Measurements from ENCODE around the gene SPATA31D3. TPM values are rescaled to one million over a fixed set of nuclear protein-coding genes. Genes with fewer than 3 reads are reported as not detected.
"Not testable (repeated sequence)": the region's sequence is repeated elsewhere in the genome, so short reads cannot be mapped to it uniquely, and the experiment has no call there.

The SPATA31D3 gene
- total RNA-seq, 2 experiments from 2014 or later: not detected

- ChIA-PET CTCF (no interaction called here), POLR2A (no interaction called here)
- no peak overlapping the region for H3K4me3 Mint-ChIP-seq
- H3K9me3 Mint-ChIP-seq (ENCODE audit: insufficient read depth): peaks cover 6% of the 10 kb centered on the region
- H3K27me3 Mint-ChIP-seq (ENCODE audit: low read depth): no peaks in the 10 kb centered on the region
- no peak for ATAC-seq
- H3K4me1 Mint-ChIP-seq (ENCODE audit: low read depth): no peaks in the 10 kb centered on the region
- no peaks in the 10 kb centered on the region for H3K36me3 Mint-ChIP-seq (ENCODE audit: low read depth)
- H3K27ac Mint-ChIP-seq: no peak overlapping the region
- no peak for DNase-seq
These were observed 41.6 kb downstream of the SPATA31D3 start for GRCh38 chr9:81984928-81985327.

DNA sequence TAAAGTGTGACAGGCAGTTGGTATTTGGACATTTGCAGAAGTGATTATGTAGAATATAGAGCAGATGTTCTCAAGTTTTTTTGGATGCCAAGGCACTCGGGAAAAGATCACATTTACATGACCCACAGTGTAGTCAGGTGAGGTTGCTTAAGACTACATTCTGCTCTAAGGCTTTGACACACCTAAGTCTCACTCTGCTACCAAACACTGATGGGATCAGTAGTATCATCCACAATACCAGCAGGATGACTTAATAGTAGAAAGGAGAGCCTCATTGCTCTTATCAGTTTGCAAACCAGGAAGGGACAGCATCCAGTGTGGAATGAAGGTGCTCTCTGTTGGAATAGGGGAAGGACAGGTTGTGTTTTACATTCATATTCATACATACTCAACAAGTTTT is 42.8 kb downstream of the SPATA31D3 start:
- peaks cover 6% of the 10 kb centered on the region for H3K9me3 Mint-ChIP-seq (ENCODE audit: insufficient read depth)
- DNase-seq (no peak), ATAC-seq (no peak)
- ChIA-PET CTCF (no interaction called here), POLR2A (no interaction called here)
- H3K27ac Mint-ChIP-seq: no peak overlapping the region
- no peaks in the 10 kb centered on the region for H3K4me1 Mint-ChIP-seq (ENCODE audit: low read depth)
- H3K27me3 Mint-ChIP-seq (ENCODE audit: low read depth): no peaks in the 10 kb centered on the region
- no peaks in the 10 kb centered on the region for H3K36me3 Mint-ChIP-seq (ENCODE audit: low read depth)
- no peak overlapping the region for H3K4me3 Mint-ChIP-seq

DNA sequence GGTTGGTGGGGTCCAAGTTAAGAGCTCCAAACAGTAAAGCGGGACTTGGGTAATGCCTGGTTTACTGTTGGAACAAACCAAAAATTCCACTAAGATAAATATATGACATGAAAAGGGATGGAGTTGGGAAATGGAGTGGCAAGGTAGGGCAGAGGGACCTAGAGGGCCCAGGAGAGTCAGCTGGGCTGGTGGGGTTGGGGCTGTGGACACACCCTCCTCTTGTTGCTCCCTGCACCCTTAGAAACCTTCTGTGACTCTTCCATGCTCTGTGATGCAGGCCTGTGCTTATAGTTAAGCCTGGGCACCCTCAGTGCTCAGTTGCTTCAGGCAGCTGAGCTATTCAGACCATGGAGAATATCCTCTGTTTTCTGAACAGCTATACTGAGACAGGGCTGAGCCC is 45.2 kb downstream of the SPATA31D3 start, which contains the start of gene SPATA31D1:
SPATA31D1 (plus strand) TSS at position 301 of the 400 bp plus-strand sequence; CDS start at position 348, 47 bp downstream.
- H3K36me3 Mint-ChIP-seq (ENCODE audit: low read depth); H3K9me3 Mint-ChIP-seq (ENCODE audit: insufficient read depth); DNase-seq; POLR2A ChIA-PET; H3K4me3 Mint-ChIP-seq; H3K27ac Mint-ChIP-seq; CTCF ChIA-PET; H3K4me1 Mint-ChIP-seq (ENCODE audit: low read depth); ATAC-seq; H3K27me3 Mint-ChIP-seq (ENCODE audit: low read depth): not testable (repeated sequence)

DNA sequence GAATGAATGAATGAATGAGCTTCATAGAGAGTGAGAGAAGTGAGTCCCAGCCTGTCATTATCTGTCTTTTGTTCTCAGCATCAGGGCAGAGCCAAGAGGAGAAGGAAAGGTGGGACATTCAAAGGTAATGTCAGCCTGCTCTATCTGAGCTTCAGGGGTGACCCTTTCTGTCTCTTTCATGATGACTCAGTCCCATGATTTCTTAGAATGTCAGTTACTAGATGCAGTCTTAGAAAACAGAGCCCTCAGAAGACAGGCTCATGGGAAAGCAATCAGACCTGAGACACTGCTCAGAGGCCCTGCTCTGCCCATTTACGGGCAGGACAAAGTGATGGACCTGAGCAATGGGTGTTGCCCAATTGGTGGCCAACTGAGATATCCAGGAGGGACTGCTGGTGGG is 46.4 kb downstream of the SPATA31D3 start:
- ChIA-PET CTCF (no interaction called here), POLR2A (no interaction called here)
- Mint-ChIP-seq H3K4me1 (ENCODE audit: low read depth) (no peaks in the 10 kb centered on the region), H3K27me3 (ENCODE audit: low read depth) (no peaks in the 10 kb centered on the region), H3K4me3 (no peak overlapping the region), H3K9me3 (ENCODE audit: insufficient read depth) (peaks cover 6% of the 10 kb centered on the region), H3K27ac (no peak overlapping the region), H3K36me3 (ENCODE audit: low read depth) (no peaks in the 10 kb centered on the region)
- DNase-seq (no peak), ATAC-seq (no peak)

DNA sequence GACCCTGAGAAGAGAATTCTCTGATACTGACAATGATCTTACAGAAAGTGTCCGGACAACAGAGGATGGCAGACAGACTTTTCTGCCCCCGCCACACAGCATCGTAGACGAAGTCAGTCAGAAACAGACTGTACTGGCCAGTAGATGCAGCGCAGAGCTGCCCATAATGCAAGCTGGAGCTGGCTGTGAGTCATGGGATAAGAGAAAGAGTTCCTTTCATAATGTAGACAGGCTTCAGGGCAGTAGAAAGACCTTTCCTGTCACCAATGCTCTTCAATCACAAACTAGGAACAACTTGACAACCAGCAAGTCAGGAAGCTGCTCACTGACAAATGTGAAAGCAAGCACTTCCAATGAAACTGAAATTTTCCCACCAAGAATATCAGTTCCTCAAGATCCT is 50.4 kb downstream of the SPATA31D3 start:
- DNase-seq: no peak
- H3K27me3 Mint-ChIP-seq (ENCODE audit: low read depth): no peaks in the 10 kb centered on the region
- POLR2A ChIA-PET: no interaction called here
- no peaks in the 10 kb centered on the region for H3K4me1 Mint-ChIP-seq (ENCODE audit: low read depth)
- no peaks in the 10 kb centered on the region for H3K9me3 Mint-ChIP-seq (ENCODE audit: insufficient read depth)
- H3K27ac Mint-ChIP-seq: no peak overlapping the region
- no peaks in the 10 kb centered on the region for H3K36me3 Mint-ChIP-seq (ENCODE audit: low read depth)
- H3K4me3 Mint-ChIP-seq: no peak overlapping the region
- no peak for ATAC-seq
- CTCF ChIA-PET: no interaction called here

Other genes starting within 250 kb of the SPATA31D3 start
- not detected for gene SPATA31D4, start 15.1 kb upstream of the SPATA31D3 start, total RNA-seq
- not detected for gene SPATA31D1, start 45.3 kb downstream of the SPATA31D3 start, total RNA-seq

Data from activated CD8-positive, alpha-beta T cell treated with anti-CD3 and anti-CD28 coated beads, Interleukin-2, amount 10 ng/mL, durations not matched to agents 7 days and 5 days (primary cell).